HCT116 (cell line): ENCODE data around the gene ZNF425. TPM values are rescaled to one million over a fixed set of nuclear protein-coding genes. Genes with fewer than 3 reads are reported as not detected.

ENCODE experiments used
- ATAC-seq: fragments of 200-7000 bp; cut with Tn5 transposase; 2 replicates; pipeline ENCODE4 v1.9.1; 2020; ENCODE audit warnings: mild to moderate bottlenecking, moderate library complexity
- BruUV-seq: library from RNA; stranded (reverse); fragments of 400-500 nt; replicated peaks from 2 replicates; lab custom pipeline; 2021; lab: Mats Ljungman, UMichigan
- CTCF ChIA-PET: fragments of 300-600 bp; sonication (Branson Sonifier 250); formaldehyde crosslinking; loops from one replicate; lab custom pipeline; 2021; ENCODE audit warnings: antibody characterized with exemption; lab: Charles Lee
- POLR2A ChIA-PET: fragments of 300-600, 350-600 bp; sonication (Branson Sonifier 250); formaldehyde crosslinking; loops from one replicate; lab custom pipeline; 2021; ENCODE audit warnings: antibody characterized with exemption; lab: Charles Lee
- RAD21 ChIA-PET, 2 experiments: fragments of 300-600 bp; sonication (Branson Sonifier 250); formaldehyde crosslinking; loops; one replicate each; lab custom pipeline; 2023; ENCODE audit warnings: low total read pairs in 2 of 2; ENCODE audit not compliant: uncharacterized antibody in 2 of 2, unreplicated experiment in 2 of 2, low non-redundant PET in 1 of 2; lab: Charles Lee
- DNase-seq: peaks from one replicate; pipeline ENCODE4 v3.0.0-alpha.2; 2010; ENCODE audit warnings: low read depth, low spot score
- H2AFZ ChIP-seq: fragments of 200-600 bp; shearing (Covaris generic), sonication (generic); 2 replicates; pipeline ENCODE4 v1.6.1; 2017; ENCODE audit warnings: low read depth, mixed run types, mixed read lengths, antibody characterized with exemption, low read length; ENCODE audit not compliant: poor library complexity, severe bottlenecking
- H3K27ac ChIP-seq: 2 replicates; pipeline ENCODE4 v1.5.1; 2012; ENCODE audit warnings: low read depth, low read length
- H3K27me3 ChIP-seq: fragments of 200-600 bp; sonication (generic); 2 replicates; pipeline ENCODE4 v1.6.1; 2016; ENCODE audit warnings: mixed run types, low read length, mixed read lengths; ENCODE audit not compliant: insufficient read depth
- H3K36me3 ChIP-seq, 2 experiments: fragments of 200-500 bp in 1 of 2; fragments of 200-600 bp in 1 of 2; sonication (Bioruptor generic) in 1 of 2; sonication (generic) in 1 of 2; 2 replicates each; pipeline versions ENCODE4 v1.5.1 to v1.6.1; 2014 to 2016; ENCODE audit warnings: low read length in 2 of 2, inconsistent platforms in 1 of 2, mixed read lengths in 1 of 2, mixed run types in 1 of 2; ENCODE audit not compliant: insufficient read depth in 2 of 2, control insufficient read depth in 1 of 2
- H3K4me1 ChIP-seq, 2 experiments: fragments of 200-600 bp in 1 of 2; sonication (generic) in 1 of 2; 2 replicates each; pipeline versions ENCODE4 v1.5.1 to v1.6.1; 2012 to 2017; ENCODE audit warnings: low read length in 2 of 2, inconsistent platforms in 1 of 2, mild to moderate bottlenecking in 1 of 2, mixed read lengths in 1 of 2, mixed run types in 1 of 2, moderate library complexity in 1 of 2; ENCODE audit not compliant: insufficient read depth in 2 of 2, control insufficient read depth in 1 of 2
- H3K4me2 ChIP-seq: fragments of 200-600 bp; sonication (generic); 2 replicates; pipeline ENCODE4 v1.6.1; 2017; ENCODE audit warnings: mixed run types, low read length, mixed read lengths
- H3K4me3 ChIP-seq, 2 experiments: fragments of 200-600 bp in 1 of 2; sonication (generic) in 1 of 2; replicated peaks in 1 of 2; 2 replicates each; pipeline ENCODE4 v1.5.1; 2011 to 2016; ENCODE audit warnings: low read length in 2 of 2, control low read depth in 1 of 2, low read depth in 1 of 2, mild to moderate bottlenecking in 1 of 2, mixed read lengths in 1 of 2, mixed run types in 1 of 2
- H3K79me2 ChIP-seq: fragments of 200-600 bp; sonication (generic); 2 replicates; pipeline ENCODE4 v1.6.1; 2017; ENCODE audit warnings: mild to moderate bottlenecking, mixed run types, low read length, moderate library complexity, mixed read lengths; ENCODE audit not compliant: insufficient read depth
- H3K9ac ChIP-seq: fragments of 200-600 bp; sonication (generic); 2 replicates; pipeline ENCODE4 v1.6.1; 2016; ENCODE audit warnings: low read length, mixed read lengths
- H3K9me2 ChIP-seq: fragments of 200-600 bp; sonication (generic), shearing (Covaris generic); 2 replicates; pipeline ENCODE4 v1.6.1; 2017; ENCODE audit warnings: mixed run types, mild to moderate bottlenecking, moderate library complexity; ENCODE audit not compliant: insufficient read depth
- H3K9me3 ChIP-seq, 2 experiments: fragments of 200-500 bp in 1 of 2; fragments of 200-600 bp in 1 of 2; sonication (Bioruptor generic) in 1 of 2; sonication (generic) in 1 of 2; 2 replicates each; pipeline ENCODE4 v1.6.1; 2014 to 2017; ENCODE audit warnings: low read length in 2 of 2, mixed read lengths in 2 of 2, inconsistent platforms in 1 of 2, low read depth in 1 of 2, mild to moderate bottlenecking in 1 of 2, mixed run types in 1 of 2, moderate library complexity in 1 of 2; ENCODE audit not compliant: control insufficient read depth in 1 of 2, insufficient read depth in 1 of 2
- H4K20me1 ChIP-seq: fragments of 200-600 bp; sonication (generic), shearing (Covaris generic); 2 replicates; pipeline ENCODE4 v1.6.1; 2017; ENCODE audit warnings: mixed run types, mild to moderate bottlenecking, moderate library complexity; ENCODE audit not compliant: insufficient read depth
- ATF3 ChIP-seq: IDR thresholded peaks from 2 replicates; pipeline ENCODE4 v1.6.1; 2012
- EGR1 ChIP-seq: IDR thresholded peaks from 2 replicates; pipeline ENCODE4 v1.6.1; 2012; ENCODE audit warnings: low read depth
- EZH2phosphoT487 ChIP-seq: fragments of 200-600 bp; IDR thresholded peaks from 2 replicates; pipeline ENCODE4 v1.6.1; 2018; ENCODE audit warnings: antibody characterized with exemption, borderline replicate concordance
- FOSL1 ChIP-seq: IDR thresholded peaks from 2 replicates; pipeline ENCODE4 v1.6.1; 2012; ENCODE audit warnings: low read depth
- JUND ChIP-seq: IDR thresholded peaks from 2 replicates; pipeline ENCODE4 v1.6.1; 2012
- MAX ChIP-seq: IDR thresholded peaks from 2 replicates; pipeline ENCODE4 v1.6.1; 2012
- POLR2A ChIP-seq: IDR thresholded peaks from 2 replicates; pipeline ENCODE4 v1.7.0; 2011; ENCODE audit warnings: borderline replicate concordance; ENCODE audit not compliant: insufficient read depth, insufficient read length; ENCODE audit errors: extremely low read depth
- RAD21 ChIP-seq: IDR thresholded peaks from 2 replicates; pipeline ENCODE4 v1.6.1; 2012; ENCODE audit warnings: low read depth, mild to moderate bottlenecking
- SP1 ChIP-seq: IDR thresholded peaks from 2 replicates; pipeline ENCODE4 v1.6.1; 2012; ENCODE audit warnings: low read depth
- SRF ChIP-seq: IDR thresholded peaks from 2 replicates; pipeline ENCODE4 v1.6.1; 2012; ENCODE audit warnings: low read depth
- TCF7L2 ChIP-seq: IDR thresholded peaks from 2 replicates; pipeline ENCODE4 v1.7.0; 2011; ENCODE audit warnings: borderline replicate concordance, inconsistent platforms; ENCODE audit not compliant: insufficient read depth, insufficient read length; ENCODE audit errors: extremely low read depth
- YY1 ChIP-seq: IDR thresholded peaks from 2 replicates; pipeline ENCODE4 v1.6.1; 2011; ENCODE audit warnings: low read length, low read depth, moderate library complexity, mild to moderate bottlenecking; ENCODE audit not compliant: insufficient replicate concordance; ENCODE audit errors: extremely low read depth
- ZBTB33 ChIP-seq: IDR thresholded peaks from 2 replicates; pipeline ENCODE4 v1.6.1; 2011; ENCODE audit warnings: mild to moderate bottlenecking, low read length, moderate library complexity; ENCODE audit not compliant: insufficient replicate concordance; ENCODE audit errors: extremely low read depth
- ZFX ChIP-seq: fragments of 450-650 bp; IDR thresholded peaks from 2 replicates; pipeline ENCODE4 v1.6.1; 2017
- intact Hi-C: fragments of 100-400 bp; cut with micrococcal nuclease; formaldehyde crosslinking; loops from 2 replicates; pipeline ENCODE4 v1.10.0; 2022
- total RNA-seq: library from RNA; stranded (reverse); gene quantifications from one replicate; pipeline ENCODE4 v1.2.1, GENCODE V29; 2021; ENCODE audit not compliant: unreplicated experiment

The ZNF425 gene
- total RNA-seq, 1 experiment from 2014 or later: 2.1 TPM

- DNase-seq: no peak
- H3K27me3 ChIP-seq: no peaks in the 10 kb centered on the region
- ChIA-PET POLR2A (no interaction called here), CTCF (no interaction called here), RAD21 (no interaction called here)
- H3K4me2 ChIP-seq: no peak overlapping the region
- BruUV-seq: no TSS peak
- TF ChIP-seq POLR2A (no peak), ZFX (no peak), ATF3 (no peak), EGR1 (no peak), MAX (no peak), TCF7L2 (no peak), ZBTB33 (no peak), EZH2phosphoT487 (no peak), SP1 (no peak), JUND (no peak), RAD21 (no peak), YY1 (no peak), FOSL1 (no peak), SRF (no peak)
- intact Hi-C loops: no loop called here
- ATAC-seq: no peak
- no peak overlapping the region for H3K4me3 ChIP-seq
- no peaks in the 10 kb centered on the region for H3K9me2 ChIP-seq
- H3K4me1 ChIP-seq: peaks cover 2 to 5% of the 10 kb centered on the region in 2 experiments; a peak in 3 of 4 replicates
- no peaks in the 10 kb centered on the region for H3K9me3 ChIP-seq
- H3K36me3 ChIP-seq: peaks cover 26 to 31% of the 10 kb centered on the region in 2 experiments; a peak in 3 of 4 replicates
- no peak overlapping the region for H2AFZ ChIP-seq
- H3K27ac ChIP-seq: no peak overlapping the region
- H3K9ac ChIP-seq: no peak overlapping the region
- H4K20me1 ChIP-seq: no peaks in the 10 kb centered on the region
- peaks cover 6% of the 10 kb centered on the region for H3K79me2 ChIP-seq
Measured at GRCh38 chr7:149166142-149166541, 40.0 kb upstream of the ZNF425 start.
